ENCODE measurements around the gene MALT1.

- TF ChIP-seq SIX5 (IDR thresholded peaks at IDR 0.05; ENCODE audit: borderline replicate concordance in 1 of 2, insufficient read depth in 1 of 2, low read depth in 1 of 2, low read length in 2 of 2): no peak
- TF ChIP-seq CREB1 (IDR thresholded peaks at IDR 0.05): no peak
- no peak for TF ChIP-seq CREB1 (CRISPR knock-in tag; IDR thresholded peaks at IDR 0.05)
- no peak for TF ChIP-seq BACH1 (tag; IDR thresholded peaks at IDR 0.05)
- TF ChIP-seq TEAD4 (IDR thresholded peaks at IDR 0.05; ENCODE audit: low read length): no peak
- no peak for TF ChIP-seq TEAD4 (CRISPR knock-in tag; IDR thresholded peaks at IDR 0.05; ENCODE audit: borderline replicate concordance)
- TF ChIP-seq ZMIZ1 (IDR thresholded peaks at IDR 0.05; ENCODE audit: low read depth in 2 of 2, low read length in 2 of 2): no peak
- no peak for TF ChIP-seq RCOR1 (IDR thresholded peaks at IDR 0.05; ENCODE audit: borderline replicate concordance in 1 of 2, low read depth in 2 of 2, low read length in 2 of 2)
- TF ChIP-seq KDM4B (IDR thresholded peaks at IDR 0.05; ENCODE audit: borderline replicate concordance in 2 of 2, low read depth in 1 of 2): no peak
- TF ChIP-seq ATF2 (CRISPR knock-in tag; IDR thresholded peaks at IDR 0.05): no peak
These were observed 20.0 kb downstream of the MALT1 start for GRCh38 chr18:58691256-58691655.

Measured in K562 (cell line).